HFF-Myc (cell line): ENCODE results near the gene TMEM243.

Experiments
- DNase-seq: peaks from one replicate; pipeline ENCODE4 v3.0.0-alpha.2; 2011; ENCODE audit warnings: low read depth; ENCODE audit errors: extremely low read depth
- H3K4me3 ChIP-seq: replicated peaks from 2 replicates; pipeline ENCODE4 v1.5.1; 2011; ENCODE audit warnings: low read depth, mild to moderate bottlenecking, control low read depth, low read length
- TF ChIP-seq, protein P1 (sequence below): IDR thresholded peaks from 2 replicates; pipeline ENCODE4 v1.5.1; 2012; ENCODE audit warnings: mild to moderate bottlenecking, low read depth, low read length, control low read depth; ENCODE audit errors: missing control alignments

The TMEM243 gene

DNA sequence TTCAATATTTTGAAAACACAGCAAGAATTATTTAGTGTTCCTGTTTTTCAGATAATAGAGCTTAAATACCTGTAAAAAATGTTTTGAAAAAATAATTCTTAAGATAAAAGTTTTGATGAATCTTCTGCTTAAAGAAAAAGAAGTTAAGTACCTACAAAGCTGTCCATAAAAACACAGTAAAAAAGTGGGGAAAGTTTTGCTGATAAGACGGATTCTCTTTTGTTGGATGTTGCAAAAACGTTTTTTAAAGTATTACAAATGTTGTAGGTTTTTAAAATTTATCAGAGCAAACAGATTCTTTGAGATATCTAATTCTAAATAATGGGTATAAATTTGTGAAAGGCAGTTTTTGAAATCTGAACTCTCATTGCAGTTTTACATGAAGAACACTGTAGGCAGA lies 55.1 kb downstream of the TMEM243 start:
- H3K4me3 ChIP-seq = no peak overlapping the region
- DNase-seq = no peak
- TF ChIP-seq, protein P1, sequence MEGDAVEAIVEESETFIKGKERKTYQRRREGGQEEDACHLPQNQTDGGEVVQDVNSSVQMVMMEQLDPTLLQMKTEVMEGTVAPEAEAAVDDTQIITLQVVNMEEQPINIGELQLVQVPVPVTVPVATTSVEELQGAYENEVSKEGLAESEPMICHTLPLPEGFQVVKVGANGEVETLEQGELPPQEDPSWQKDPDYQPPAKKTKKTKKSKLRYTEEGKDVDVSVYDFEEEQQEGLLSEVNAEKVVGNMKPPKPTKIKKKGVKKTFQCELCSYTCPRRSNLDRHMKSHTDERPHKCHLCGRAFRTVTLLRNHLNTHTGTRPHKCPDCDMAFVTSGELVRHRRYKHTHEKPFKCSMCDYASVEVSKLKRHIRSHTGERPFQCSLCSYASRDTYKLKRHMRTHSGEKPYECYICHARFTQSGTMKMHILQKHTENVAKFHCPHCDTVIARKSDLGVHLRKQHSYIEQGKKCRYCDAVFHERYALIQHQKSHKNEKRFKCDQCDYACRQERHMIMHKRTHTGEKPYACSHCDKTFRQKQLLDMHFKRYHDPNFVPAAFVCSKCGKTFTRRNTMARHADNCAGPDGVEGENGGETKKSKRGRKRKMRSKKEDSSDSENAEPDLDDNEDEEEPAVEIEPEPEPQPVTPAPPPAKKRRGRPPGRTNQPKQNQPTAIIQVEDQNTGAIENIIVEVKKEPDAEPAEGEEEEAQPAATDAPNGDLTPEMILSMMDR = no peak

DNA sequence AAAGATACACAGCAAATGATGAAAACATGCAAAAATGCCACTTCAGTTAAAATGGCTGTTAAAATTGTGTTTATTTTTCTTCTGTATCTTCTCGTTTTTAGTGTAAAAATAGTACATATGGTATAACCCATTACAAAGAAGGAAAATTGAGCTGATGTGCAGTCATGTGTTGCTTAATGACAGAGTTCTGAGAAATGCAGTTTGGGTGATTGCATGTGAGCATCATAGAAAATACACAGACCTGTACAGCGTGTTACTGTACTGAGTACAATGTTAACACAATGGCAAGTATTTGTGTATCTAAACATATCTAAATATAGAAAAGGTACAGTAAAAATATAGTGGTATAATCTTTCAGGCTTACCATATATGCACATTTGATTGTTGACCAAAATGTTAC lies 60.0 kb downstream of the TMEM243 start:
- TF ChIP-seq, protein P1 = no peak
- no peak overlapping the region for H3K4me3 ChIP-seq
- DNase-seq = no peak

DNA sequence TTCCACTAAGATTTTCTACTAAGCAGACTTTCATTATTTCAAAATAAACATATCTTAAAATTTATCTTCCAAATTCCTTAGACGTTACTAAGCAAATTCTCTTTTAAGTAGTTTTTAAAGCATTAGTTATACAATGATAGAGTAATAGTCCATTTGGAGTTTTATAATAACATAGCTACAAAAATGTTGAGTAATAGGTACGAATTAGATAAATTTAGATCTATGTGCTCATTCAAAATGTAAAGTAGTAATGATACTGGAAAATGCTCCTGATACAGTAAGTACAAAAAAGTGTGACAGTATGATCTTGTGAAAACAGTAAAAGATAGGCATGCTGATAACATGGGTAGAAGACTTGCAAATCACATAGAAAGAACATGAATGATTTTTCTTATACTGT lies 62.8 kb downstream of the TMEM243 start:
- no peak for DNase-seq
- TF ChIP-seq, protein P1 = no peak
- no peak overlapping the region for H3K4me3 ChIP-seq

DNA sequence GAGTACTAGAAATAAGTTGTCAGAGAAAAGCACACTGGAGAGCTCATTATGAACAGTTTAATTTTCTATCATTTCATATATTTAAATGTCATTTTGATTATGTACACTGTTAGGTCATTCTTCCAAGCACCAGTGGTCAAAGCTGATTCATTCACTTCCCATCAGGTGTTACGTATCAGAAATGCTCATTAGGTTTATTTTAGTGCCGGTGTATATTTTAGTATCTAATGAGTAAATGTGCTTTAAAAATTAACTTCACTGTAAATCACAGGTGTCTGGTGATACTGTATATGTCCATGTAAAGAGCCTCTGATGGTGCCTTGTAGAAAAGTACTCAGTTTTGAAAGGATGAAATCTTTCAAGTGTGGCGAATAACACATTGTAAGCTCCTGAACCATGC lies 63.7 kb downstream of the TMEM243 start:
- no peak overlapping the region; the same call in 1 of the 2 replicates for H3K4me3 ChIP-seq
- TF ChIP-seq, protein P1 = no peak
- no peak for DNase-seq

DNA sequence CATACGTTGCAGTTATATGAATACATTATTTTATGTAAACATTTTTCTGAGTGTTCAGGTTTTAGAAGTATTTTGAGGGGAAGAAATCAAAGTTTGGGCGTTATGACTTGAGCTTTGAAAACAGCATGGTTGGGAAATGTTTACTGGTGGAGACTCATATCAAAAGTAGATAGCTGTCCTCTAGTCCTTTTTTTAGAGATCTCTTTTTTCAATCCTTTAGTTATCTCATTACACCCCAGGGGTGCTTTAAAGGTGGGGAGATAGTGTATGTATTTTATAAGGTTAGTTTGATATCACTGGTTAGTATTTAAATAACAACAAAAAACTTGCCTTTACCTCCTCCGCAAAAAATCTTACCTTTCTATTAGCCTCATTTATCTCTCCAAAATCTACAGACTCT lies 65.0 kb downstream of the TMEM243 start:
- TF ChIP-seq, protein P1 = no peak
- DNase-seq = no peak
- peak overlapping the region; percentile 88 for H3K4me3 ChIP-seq

DNA sequence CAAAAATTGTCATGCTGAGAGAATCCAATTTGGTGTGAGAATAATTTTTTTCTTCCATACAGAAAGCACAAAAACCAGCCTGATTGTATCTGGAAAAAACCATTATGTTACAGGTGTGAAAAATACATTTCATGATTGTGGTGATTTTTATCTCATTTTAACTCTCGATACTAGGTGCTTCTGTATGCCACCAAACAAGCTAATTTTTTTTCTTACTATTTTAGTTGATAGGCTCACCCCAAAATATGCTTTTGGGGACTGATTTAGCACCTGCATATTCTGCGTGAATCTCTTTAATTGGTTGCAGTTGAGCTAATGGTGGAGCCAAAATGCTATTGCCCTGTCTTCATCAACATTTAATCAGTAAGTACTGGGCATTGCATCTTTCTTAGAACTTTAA lies 65.4 kb downstream of the TMEM243 start:
- H3K4me3 ChIP-seq = peak overlapping the region; percentile 88
- no peak for DNase-seq
- TF ChIP-seq, protein P1 = no peak

DNA sequence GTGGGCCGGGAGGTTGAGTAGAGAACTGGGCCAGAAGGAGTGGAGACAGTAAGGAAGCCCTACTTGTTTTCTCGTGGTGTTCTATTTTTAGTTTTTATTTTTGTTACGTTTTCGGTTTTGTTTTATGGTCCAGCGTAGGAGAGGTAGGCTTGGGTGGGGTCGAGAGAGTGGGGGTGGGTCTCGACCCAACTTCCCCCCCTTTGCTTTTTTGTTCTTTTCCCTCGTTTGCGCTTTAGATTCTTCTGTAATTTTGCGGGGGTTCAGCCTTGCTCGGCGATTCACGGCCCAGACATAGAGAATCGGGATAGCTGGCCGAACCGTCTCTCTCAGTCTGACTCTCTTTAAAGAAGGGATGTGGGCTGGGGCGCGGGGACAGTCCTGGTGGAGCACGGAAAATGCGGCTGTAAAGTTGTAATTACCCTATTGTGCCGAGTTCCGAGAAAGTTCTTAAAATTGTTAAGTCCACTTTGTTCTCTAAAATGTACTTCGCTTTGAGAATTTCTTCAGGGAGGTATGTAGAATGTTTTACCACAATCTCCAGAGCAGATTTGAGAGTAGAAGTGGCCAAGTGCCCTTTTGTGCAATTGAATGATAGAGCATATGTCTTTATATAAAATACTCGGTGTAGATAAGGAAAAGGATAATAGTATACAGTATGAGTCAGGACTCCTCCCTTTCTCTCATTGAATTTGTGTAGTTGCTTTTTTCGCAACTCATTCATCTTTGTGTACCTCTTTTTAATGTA lies 66.5 kb downstream of the TMEM243 start:
- H3K4me3 ChIP-seq = peak overlapping the region; percentile 88
- no peak for DNase-seq
- TF ChIP-seq, protein P1 = no peak
